PFSK-1 (cell line): ENCODE data around the gene C6orf62.
A peak's percentile ranks its signal among the peaks of the same experiment; 100 is the strongest.

Experiments
- FOXP2 ChIP-seq: optimal IDR thresholded peaks from 2 replicates; pipeline ENCODE3; 2011; ENCODE audit warnings: borderline replicate concordance, control low read depth, inconsistent platforms; ENCODE audit not compliant: insufficient read depth; ENCODE audit errors: extremely low read length, extremely low read depth
- POLR2AphosphoS5 ChIP-seq: IDR thresholded peaks from 2 replicates; pipeline ENCODE4 v1.6.1; 2012; ENCODE audit warnings: low read depth, mild to moderate bottlenecking, control low read depth, low read length, moderate library complexity
- SIN3A ChIP-seq: IDR thresholded peaks from 2 replicates; pipeline ENCODE4 v1.6.1; 2012; ENCODE audit warnings: mild to moderate bottlenecking, low read length, moderate library complexity, borderline replicate concordance; ENCODE audit not compliant: insufficient read depth
- TAF1 ChIP-seq: IDR thresholded peaks from 2 replicates; pipeline ENCODE4 v1.6.1; 2012; ENCODE audit warnings: low read length, control low read depth, borderline replicate concordance; ENCODE audit not compliant: insufficient read depth
- TF ChIP-seq, protein P1 (sequence below), 2 experiments: IDR thresholded peaks; 2 replicates each; pipeline versions ENCODE4 v1.6.1 to v1.8.0; 2011 to 2012; ENCODE audit warnings: low read depth in 2 of 2, low read length in 2 of 2, control low read depth in 1 of 2, inconsistent platforms in 1 of 2, mild to moderate bottlenecking in 1 of 2, moderate library complexity in 1 of 2; ENCODE audit not compliant: insufficient read depth in 1 of 2

The C6orf62 gene

DNA sequence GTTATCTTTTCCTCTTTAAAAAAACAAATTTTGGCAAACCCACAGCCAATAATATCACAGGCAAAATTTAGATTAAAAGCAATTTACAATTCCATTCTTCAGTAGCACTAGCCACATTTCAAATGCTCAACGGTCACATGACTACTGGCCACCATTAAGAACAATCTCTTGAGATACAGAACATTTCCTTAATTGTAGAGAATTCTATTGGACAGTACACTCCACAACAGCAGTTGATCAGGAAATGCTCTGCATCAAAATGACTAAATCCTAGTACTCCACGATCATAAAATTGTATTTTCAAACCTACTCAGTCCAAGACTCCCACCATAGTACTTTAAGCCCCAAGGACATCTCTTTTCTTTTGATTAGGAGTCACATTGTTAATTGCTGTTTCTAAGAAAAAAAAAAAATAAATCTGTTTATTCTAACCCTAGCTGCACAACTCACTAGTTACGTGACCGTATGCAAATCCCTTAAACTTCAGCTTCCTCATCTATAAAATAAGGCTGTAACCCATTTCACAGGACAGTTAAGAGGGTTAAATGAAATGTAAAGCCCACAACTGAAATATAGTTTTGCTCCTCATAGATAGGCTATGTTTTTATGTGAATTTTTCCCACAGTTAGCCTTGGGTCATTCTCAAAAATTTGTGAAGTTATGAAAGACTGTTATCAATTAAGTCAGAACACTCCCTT is 9.8 kb downstream of the C6orf62 start:
- TF ChIP-seq POLR2AphosphoS5: no peak
- no peak for TF ChIP-seq TAF1
- no peak for TF ChIP-seq FOXP2
- TF ChIP-seq, protein P1, sequence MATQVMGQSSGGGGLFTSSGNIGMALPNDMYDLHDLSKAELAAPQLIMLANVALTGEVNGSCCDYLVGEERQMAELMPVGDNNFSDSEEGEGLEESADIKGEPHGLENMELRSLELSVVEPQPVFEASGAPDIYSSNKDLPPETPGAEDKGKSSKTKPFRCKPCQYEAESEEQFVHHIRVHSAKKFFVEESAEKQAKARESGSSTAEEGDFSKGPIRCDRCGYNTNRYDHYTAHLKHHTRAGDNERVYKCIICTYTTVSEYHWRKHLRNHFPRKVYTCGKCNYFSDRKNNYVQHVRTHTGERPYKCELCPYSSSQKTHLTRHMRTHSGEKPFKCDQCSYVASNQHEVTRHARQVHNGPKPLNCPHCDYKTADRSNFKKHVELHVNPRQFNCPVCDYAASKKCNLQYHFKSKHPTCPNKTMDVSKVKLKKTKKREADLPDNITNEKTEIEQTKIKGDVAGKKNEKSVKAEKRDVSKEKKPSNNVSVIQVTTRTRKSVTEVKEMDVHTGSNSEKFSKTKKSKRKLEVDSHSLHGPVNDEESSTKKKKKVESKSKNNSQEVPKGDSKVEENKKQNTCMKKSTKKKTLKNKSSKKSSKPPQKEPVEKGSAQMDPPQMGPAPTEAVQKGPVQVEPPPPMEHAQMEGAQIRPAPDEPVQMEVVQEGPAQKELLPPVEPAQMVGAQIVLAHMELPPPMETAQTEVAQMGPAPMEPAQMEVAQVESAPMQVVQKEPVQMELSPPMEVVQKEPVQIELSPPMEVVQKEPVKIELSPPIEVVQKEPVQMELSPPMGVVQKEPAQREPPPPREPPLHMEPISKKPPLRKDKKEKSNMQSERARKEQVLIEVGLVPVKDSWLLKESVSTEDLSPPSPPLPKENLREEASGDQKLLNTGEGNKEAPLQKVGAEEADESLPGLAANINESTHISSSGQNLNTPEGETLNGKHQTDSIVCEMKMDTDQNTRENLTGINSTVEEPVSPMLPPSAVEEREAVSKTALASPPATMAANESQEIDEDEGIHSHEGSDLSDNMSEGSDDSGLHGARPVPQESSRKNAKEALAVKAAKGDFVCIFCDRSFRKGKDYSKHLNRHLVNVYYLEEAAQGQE (IDR thresholded peaks at IDR 0.05; ENCODE audit: insufficient read depth in 1 of 2, low read depth in 2 of 2, low read length in 2 of 2): no peak
- no peak for TF ChIP-seq SIN3A

DNA sequence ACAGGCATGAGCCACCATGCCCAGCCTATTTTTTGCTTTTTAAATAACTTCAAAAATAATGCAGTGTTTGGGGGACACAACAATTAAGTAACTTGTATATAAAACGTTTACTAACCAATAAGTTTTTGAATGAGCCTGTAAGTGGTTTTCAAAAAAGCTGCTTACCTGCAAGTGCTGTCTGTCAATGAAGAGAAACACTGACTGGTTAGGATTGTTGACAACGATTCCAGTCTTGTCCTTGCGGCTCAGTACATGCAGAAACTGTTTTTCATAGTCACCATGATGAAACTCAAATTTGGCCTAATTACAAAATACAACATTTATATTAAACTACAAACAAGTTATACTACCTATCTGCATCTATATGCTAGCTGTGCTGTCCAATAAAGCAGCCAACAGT is 10.3 kb downstream of the C6orf62 start:
- TF ChIP-seq TAF1: no peak
- 0 out of 2 replicates have a peak, but pooled peaks have one; percentile 33 for TF ChIP-seq POLR2AphosphoS5
- TF ChIP-seq, protein P1 (IDR thresholded peaks at IDR 0.05; ENCODE audit: insufficient read depth in 1 of 2, low read depth in 2 of 2, low read length in 2 of 2): no peak
- no peak for TF ChIP-seq FOXP2

DNA sequence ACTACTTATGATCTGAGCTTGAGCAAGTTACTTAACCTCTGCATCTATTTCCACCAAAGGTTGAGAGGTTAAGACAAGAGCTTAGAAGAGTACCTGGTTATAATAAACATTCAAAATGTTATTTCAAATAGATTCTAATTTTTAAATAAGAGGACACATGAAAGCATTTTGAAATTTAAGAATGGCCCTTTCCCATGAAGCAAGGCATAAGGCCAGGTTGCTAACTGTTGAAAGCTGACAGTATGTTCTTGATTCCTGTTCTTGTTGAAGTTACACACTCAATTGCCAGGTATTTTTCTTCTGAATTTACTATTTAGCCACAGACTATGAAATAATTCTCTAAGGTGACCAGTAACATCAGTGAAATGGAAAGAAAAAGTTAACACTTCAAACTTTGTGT is 14.5 kb downstream of the C6orf62 start:
- TF ChIP-seq, protein P1 (IDR thresholded peaks at IDR 0.05; ENCODE audit: insufficient read depth in 1 of 2, low read depth in 2 of 2, low read length in 2 of 2): no peak
- TF ChIP-seq FOXP2 (no peak), TAF1 (no peak), POLR2AphosphoS5 (no peak; the same call in 1 of the 2 replicates), SIN3A (no peak)

DNA sequence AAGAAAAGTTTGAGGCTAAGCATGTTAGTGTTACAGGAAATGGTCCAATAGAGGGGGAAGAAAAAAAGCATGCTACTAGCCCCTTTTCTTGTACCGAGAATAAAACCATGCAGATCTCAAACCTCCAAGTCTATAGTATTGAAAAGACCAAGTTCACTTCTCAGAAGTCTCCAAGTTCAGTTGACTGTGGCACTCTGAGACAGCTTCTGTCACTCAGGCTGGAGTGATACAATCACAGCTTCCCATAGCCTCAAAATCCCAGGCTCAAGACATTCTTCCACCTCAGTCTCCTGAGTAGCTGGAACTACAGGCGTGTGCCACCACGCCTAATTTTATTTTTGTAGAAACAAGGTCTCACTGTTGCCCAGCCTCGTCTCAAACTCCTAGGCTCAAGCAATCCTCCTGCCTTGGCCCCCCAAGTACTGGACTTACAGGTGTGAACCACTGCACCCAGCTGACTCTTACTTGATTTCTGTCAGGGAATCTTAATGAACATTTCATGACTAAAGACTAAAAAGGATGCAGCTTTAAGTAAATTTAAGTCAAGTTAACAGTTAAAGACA is 16.2 kb downstream of the C6orf62 start:
- TF ChIP-seq TAF1 (no peak), FOXP2 (no peak), POLR2AphosphoS5 (peak; percentile 56)
- TF ChIP-seq, protein P1 (IDR thresholded peaks at IDR 0.05; ENCODE audit: insufficient read depth in 1 of 2, low read depth in 2 of 2, low read length in 2 of 2): no peak
